K562 (cell line): Measurements from ENCODE around the gene DKC1. TPM values are rescaled to one million over a fixed set of nuclear protein-coding genes. Genes with fewer than 3 reads are reported as not detected.

Source experiments
- ADNP ChIP-seq: fragments of 200-800 bp; sonication (Bioruptor generic); IDR thresholded peaks from 2 replicates; pipeline ENCODE4 v1.6.1; 2016; ENCODE audit warnings: missing genetic modification characterization, missing compliant biosample characterization
- ARID1B ChIP-seq: fragments of 450-650 bp; IDR thresholded peaks from 2 replicates; pipeline ENCODE4 v1.6.1; 2016; ENCODE audit warnings: antibody characterized with exemption, mild to moderate bottlenecking, inconsistent platforms
- CREB3L1 ChIP-seq: fragments of 450-650 bp; IDR thresholded peaks from 2 replicates; pipeline ENCODE4 v1.6.1; 2014; ENCODE audit warnings: low read depth, mild to moderate bottlenecking, moderate library complexity, borderline replicate concordance
- ESRRB ChIP-seq: fragments of 250-450 bp; sonication (Bioruptor Pico); IDR thresholded peaks from 2 replicates; pipeline ENCODE4 v1.5.0; 2020; ENCODE audit warnings: mild to moderate bottlenecking, moderate library complexity, borderline replicate concordance
- JUND ChIP-seq, 2 experiments: IDR thresholded peaks; 2 replicates in 1 of 2; 3 replicates in 1 of 2; pipeline ENCODE4 v1.6.1; 2011; ENCODE audit warnings: borderline replicate concordance in 2 of 2, low read depth in 2 of 2, low read length in 2 of 2, improper control_type of control experiment in 1 of 2, missing biosample characterization in 1 of 2, missing genetic modification characterization in 1 of 2, missing genetic modification reagents in 1 of 2
- KLF10 ChIP-seq: fragments of 250-450 bp; sonication (Bioruptor Pico); IDR thresholded peaks from 2 replicates; pipeline ENCODE4 v1.6.1; 2021; ENCODE audit warnings: matching md5 sums
- MTA2 ChIP-seq: fragments of 450-650 bp; IDR thresholded peaks from 2 replicates; pipeline ENCODE4 v1.6.1; 2016; ENCODE audit warnings: low read depth
- NCOA6 ChIP-seq: fragments of 450-650 bp; IDR thresholded peaks from 2 replicates; pipeline ENCODE4 v1.6.1; 2017; ENCODE audit warnings: mild to moderate bottlenecking
- RCOR1 ChIP-seq, 2 experiments: IDR thresholded peaks; 2 replicates each; pipeline ENCODE4 v1.6.1; 2012; ENCODE audit warnings: low read depth in 2 of 2, low read length in 2 of 2, borderline replicate concordance in 1 of 2, improper control_type of control experiment in 1 of 2
- RNF2 ChIP-seq: sonication (generic); IDR thresholded peaks from 2 replicates; pipeline ENCODE4 v1.6.1; 2016
- SAP30 ChIP-seq: fragments of 200-600 bp; sonication (generic); IDR thresholded peaks from 2 replicates; pipeline ENCODE4 v1.6.1; 2012; ENCODE audit warnings: borderline replicate concordance, low read depth, mild to moderate bottlenecking, moderate library complexity, low read length, control low read depth, inconsistent platforms; ENCODE audit not compliant: insufficient read depth, poor library complexity, severe bottlenecking
- TAF15 ChIP-seq: fragments of 200-400 bp; formaldehyde crosslinking; IDR thresholded peaks from 2 replicates; pipeline ENCODE4 v1.6.1; 2017; ENCODE audit warnings: mild to moderate bottlenecking, low read depth, low read length, moderate library complexity
- TFE3 ChIP-seq: fragments of 450-650 bp; formaldehyde crosslinking; IDR thresholded peaks from 2 replicates; pipeline ENCODE4 v1.4.0; 2020; ENCODE audit warnings: mild to moderate bottlenecking, mixed read lengths
- THAP7 ChIP-seq: fragments of 250-450 bp; sonication (Bioruptor Pico); IDR thresholded peaks from 2 replicates; pipeline ENCODE4 v1.5.0; 2021
- TRIM24 ChIP-seq, 2 experiments: fragments of 450-650 bp; IDR thresholded peaks; 2 replicates each; pipeline ENCODE4 v1.6.1; 2016
- TRIM28 ChIP-seq: fragments of 450-650 bp; IDR thresholded peaks from 2 replicates; pipeline ENCODE4 v1.6.1; 2017
- USF1 ChIP-seq: sonication (generic); formaldehyde crosslinking; IDR thresholded peaks from 2 replicates; pipeline ENCODE4 v1.9.0; 2022; ENCODE audit warnings: mild to moderate bottlenecking, missing genetic modification reagents
- ZBTB2 ChIP-seq: fragments of 450-650 bp; IDR thresholded peaks from 2 replicates; pipeline ENCODE4 v1.6.1; 2016; ENCODE audit warnings: antibody characterized with exemption
- ZNF512 ChIP-seq: IDR thresholded peaks from 2 replicates; pipeline ENCODE4 v1.6.1; 2016; ENCODE audit warnings: missing genetic modification characterization, missing compliant biosample characterization
- ZNF586 ChIP-seq: fragments of 450-650 bp; formaldehyde crosslinking; conservative IDR thresholded peaks from 2 replicates; pipeline ENCODE4 v1.4.0; 2020; ENCODE audit warnings: mild to moderate bottlenecking, moderate library complexity
- polyA plus RNA-seq, 8 experiments: library from polyadenylated mRNA; depleted of rRNA in 4 of 8; stranded (reverse) in 5 of 8; unstranded in 3 of 8; fragments of >200 nt; fragmentation: Nextera tagmentation in 2 of 8; fragmentation: Illumina TruSeq in 1 of 8; extraction: Ambion mirVana in 2 of 8; extraction: Trizol in 1 of 8; gene quantifications; 2 replicates each; pipeline versions ENCODE4 v1.2.1 to v1.2.3, GENCODE V29; 2011 to 2014; ENCODE audit warnings: inconsistent platforms in 1 of 8, missing spikeins in 1 of 8
- total RNA-seq, 7 experiments: library from RNA; depleted of rRNA in 6 of 7; stranded (reverse); fragments of >200 nt in 6 of 7; fragmentation: Illumina TruSeq in 2 of 7; extraction: Trizol in 2 of 7; gene quantifications; 2 replicates each; pipeline versions ENCODE4 v1.2.1 to v1.2.3, GENCODE V29; 2011 to 2021; ENCODE audit warnings: low replicate concordance in 1 of 7

The DKC1 gene
- total and polyA plus RNA-seq, 9 of the 15 experiments (the other 6 are each of a cell fraction or from before 2014, with no cell fraction given): 205 to 313 (median 219) TPM

- TF ChIP-seq THAP7 (CRISPR knock-in tag) (no peak), ESRRB (CRISPR knock-in tag) (no peak), SAP30 (no peak), ADNP (tag) (no peak), KLF10 (no peak), CREB3L1 (no peak), RCOR1 (IDR thresholded peaks at IDR 0.05; ENCODE audit: borderline replicate concordance in 1 of 2, low read depth in 2 of 2, low read length in 2 of 2) (0 out of 4 replicates have a peak, but pooled peaks of 1 of the 2 experiments have one; percentile 7), ZNF512 (tag) (no peak), ZNF586 (CRISPR knock-in tag) (no peak), TRIM24 (IDR thresholded peaks at IDR 0.05) (no peak), NCOA6 (no peak), TAF15 (no peak), TRIM28 (no peak), USF1 (CRISPR knock-in tag) (peak; percentile 67), RNF2 (no peak), ARID1B (peak; percentile 77), ZBTB2 (peak; percentile 43; the same call in 1 of the 2 replicates), MTA2 (peak; percentile 31; the same call in 1 of the 2 replicates), JUND (IDR thresholded peaks at IDR 0.05; ENCODE audit: borderline replicate concordance, low read depth, low read length) (no peak), JUND (tag; IDR thresholded peaks at IDR 0.05; ENCODE audit: borderline replicate concordance, low read depth, low read length) (peak; percentile 55; the same call in 1 of the 3 replicates), TFE3 (CRISPR knock-in tag) (peak; percentile 42)
Measured at GRCh38 chrX:154784149-154784995, 21.7 kb downstream of the DKC1 start (continued).
